C4-2B (cell line): ENCODE data around the gene KDM7A.

ENCODE experiments used
- H3K27ac ChIP-seq: fragments of 450-650 bp; 2 replicates; pipeline ENCODE4 v1.5.1; 2017
- ZFX ChIP-seq: fragments of 450-650 bp; IDR thresholded peaks from 2 replicates; pipeline ENCODE4 v1.6.1; 2017
- TF ChIP-seq, protein P1 (sequence below): fragments of 450-650 bp; conservative IDR thresholded peaks from 2 replicates; pipeline ENCODE4 v1.5.1; 2017; ENCODE audit warnings: mild to moderate bottlenecking

The KDM7A gene

GRCh38 chr7:140197938-140198337 is 21.2 kb upstream of the KDM7A start:
- no peak for TF ChIP-seq ZFX
- TF ChIP-seq, protein P1, sequence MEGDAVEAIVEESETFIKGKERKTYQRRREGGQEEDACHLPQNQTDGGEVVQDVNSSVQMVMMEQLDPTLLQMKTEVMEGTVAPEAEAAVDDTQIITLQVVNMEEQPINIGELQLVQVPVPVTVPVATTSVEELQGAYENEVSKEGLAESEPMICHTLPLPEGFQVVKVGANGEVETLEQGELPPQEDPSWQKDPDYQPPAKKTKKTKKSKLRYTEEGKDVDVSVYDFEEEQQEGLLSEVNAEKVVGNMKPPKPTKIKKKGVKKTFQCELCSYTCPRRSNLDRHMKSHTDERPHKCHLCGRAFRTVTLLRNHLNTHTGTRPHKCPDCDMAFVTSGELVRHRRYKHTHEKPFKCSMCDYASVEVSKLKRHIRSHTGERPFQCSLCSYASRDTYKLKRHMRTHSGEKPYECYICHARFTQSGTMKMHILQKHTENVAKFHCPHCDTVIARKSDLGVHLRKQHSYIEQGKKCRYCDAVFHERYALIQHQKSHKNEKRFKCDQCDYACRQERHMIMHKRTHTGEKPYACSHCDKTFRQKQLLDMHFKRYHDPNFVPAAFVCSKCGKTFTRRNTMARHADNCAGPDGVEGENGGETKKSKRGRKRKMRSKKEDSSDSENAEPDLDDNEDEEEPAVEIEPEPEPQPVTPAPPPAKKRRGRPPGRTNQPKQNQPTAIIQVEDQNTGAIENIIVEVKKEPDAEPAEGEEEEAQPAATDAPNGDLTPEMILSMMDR, result no peak
- H3K27ac ChIP-seq, result no peak overlapping the region

GRCh38 chr7:140197218-140197890 is 20.6 kb upstream of the KDM7A start:
- H3K27ac ChIP-seq, result no peak overlapping the region
- no peak for TF ChIP-seq ZFX
- TF ChIP-seq, protein P1, result no peak

DNA sequence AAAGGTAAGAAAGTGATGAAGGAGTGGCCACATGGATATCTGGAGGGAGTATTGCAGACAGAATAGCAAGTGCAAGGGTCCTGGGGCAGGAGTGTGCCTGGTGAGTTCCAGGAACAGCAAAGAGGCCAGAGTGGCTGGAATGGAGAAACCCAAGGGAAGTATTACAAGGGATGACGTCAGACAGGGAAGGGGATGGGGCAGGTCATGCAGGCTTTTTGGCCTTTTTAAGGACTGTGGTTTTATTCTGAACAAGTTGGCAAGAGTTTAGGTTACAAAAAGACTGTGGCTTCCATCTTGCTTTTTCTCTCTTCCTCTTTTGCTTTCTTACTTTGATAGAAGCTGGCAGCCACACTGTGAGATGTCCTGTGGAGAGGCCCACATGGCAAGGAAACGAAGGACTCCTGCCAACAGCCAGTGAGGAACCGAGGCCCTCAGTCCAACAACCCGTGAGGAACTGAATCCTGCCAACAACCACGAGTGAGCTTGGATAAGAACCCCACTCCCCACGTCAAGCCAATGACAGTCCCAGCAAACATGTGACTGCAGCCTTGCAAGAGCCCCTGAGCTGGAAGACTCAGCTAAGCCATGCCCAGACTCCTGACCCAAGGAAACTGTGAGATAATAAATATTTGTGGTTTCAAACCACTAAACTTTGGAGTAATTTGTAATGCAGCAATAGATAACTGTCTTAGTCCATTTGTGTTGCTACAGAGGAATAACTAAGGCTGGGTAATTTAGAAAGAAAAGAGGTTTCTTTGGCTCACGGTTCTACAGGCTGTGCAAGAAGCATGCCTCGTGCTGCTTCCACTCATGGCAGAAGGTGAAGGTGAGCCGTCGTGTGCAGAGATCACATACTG is 19.8 kb upstream of the KDM7A start:
- no peak overlapping the region for H3K27ac ChIP-seq
- no peak for TF ChIP-seq ZFX
- TF ChIP-seq, protein P1, result no peak

GRCh38 chr7:140195859-140196258 is 19.1 kb upstream of the KDM7A start:
- no peak for TF ChIP-seq ZFX
- TF ChIP-seq, protein P1, result no peak
- no peak overlapping the region for H3K27ac ChIP-seq

DNA sequence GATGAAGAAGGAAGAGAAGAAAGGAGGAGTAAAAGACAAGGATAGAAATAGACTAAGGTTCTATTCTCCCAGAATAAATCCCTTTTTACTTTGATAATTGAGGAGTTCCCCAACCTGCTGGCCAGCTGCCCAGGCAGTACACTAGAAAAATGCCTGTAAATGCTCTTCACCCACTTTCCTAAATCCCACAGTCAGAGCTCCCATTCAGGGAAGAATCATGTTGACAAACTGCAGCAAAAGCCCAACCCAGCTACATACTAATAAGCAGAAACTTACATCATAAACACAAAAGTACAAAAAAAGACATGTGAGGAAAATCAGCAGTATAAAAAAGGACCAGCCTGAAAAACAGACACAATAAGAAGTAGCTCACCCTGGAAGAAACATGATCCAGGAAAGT is 15.8 kb upstream of the KDM7A start:
- TF ChIP-seq, protein P1, result no peak
- no peak for TF ChIP-seq ZFX
- no peak overlapping the region for H3K27ac ChIP-seq

DNA sequence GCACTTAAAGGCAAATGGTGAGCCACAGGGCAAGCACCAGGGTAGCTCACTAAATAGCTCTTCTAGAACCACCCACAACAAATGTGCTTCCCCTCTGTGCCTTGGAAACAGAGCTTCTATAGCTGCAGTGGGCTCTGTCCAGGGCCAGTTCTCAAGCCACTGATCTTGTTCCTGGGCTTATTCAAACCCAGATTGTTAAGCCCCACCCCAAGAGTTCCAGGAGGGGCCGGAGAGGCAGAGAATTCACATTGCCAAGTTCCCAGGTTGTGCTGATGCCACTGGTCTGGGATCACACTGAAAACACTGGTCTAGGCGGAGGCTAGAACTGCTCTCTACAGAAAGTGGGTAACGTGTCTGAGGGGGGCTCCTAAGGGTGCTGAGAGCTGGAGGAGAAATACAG is 15.4 kb upstream of the KDM7A start:
- no peak for TF ChIP-seq ZFX
- TF ChIP-seq, protein P1, result no peak

GRCh38 chr7:140190588-140190987 is 13.8 kb upstream of the KDM7A start:
- H3K27ac ChIP-seq, result no peak overlapping the region
- TF ChIP-seq, protein P1, result no peak
- no peak for TF ChIP-seq ZFX

More for the DNA sequence above, 15.4 kb upstream of the KDM7A start:
- no peak overlapping the region for H3K27ac ChIP-seq
